HG03139 (cell line): ENCODE data around the gene CLSTN1.
"Not testable (repeated sequence)": the region's sequence is repeated elsewhere in the genome, so short reads cannot be mapped to it uniquely, and the experiment has no call there.

ENCODE experiments used
- ATAC-seq: cut with Tn5 transposase; IDR thresholded peaks from one replicate; pipeline ENCODE4 v1.9.1; 2021; ENCODE audit not compliant: unreplicated experiment

The CLSTN1 gene

DNA sequence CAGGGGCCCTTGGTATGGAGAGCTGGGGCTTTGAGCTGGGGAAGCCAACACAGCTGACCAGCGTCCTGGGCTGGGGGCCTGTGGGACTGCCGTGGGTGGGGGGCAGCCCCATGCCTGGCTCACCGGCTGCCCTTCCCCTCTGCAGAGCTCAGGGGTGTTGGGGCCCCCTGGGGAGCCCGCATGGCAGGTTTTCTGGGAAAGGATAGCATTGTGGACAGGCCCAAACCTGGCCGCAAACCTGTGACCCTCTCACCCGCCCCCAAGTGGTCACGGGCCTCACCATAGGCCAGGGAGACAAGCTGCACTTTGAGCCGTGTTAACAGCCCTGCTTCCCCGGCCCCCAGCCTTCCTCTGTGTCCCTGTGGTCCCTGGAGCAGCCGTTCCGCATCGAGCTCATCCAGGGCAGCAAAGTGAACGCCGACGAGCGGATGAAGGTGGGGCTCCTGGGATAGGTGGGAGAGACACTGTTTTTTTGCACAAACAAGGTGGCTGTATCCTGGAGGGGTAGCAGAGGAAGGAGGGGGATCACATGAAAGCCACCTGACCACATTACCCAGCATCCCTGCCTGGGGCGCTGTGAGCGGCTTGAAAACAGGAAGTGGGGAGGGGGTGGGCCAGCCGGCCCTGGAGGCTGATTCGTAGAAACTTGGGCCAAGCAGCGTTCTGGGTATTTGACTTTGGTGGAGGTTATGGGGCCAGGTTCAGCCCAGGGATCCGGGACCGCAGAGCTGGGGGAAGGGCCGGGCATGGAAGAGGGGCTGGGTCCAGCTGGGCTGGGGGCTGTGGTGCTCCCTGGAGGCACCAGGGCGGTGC is 106.4 kb downstream of the CLSTN1 start:
- peak; percentile 68 for ATAC-seq

DNA sequence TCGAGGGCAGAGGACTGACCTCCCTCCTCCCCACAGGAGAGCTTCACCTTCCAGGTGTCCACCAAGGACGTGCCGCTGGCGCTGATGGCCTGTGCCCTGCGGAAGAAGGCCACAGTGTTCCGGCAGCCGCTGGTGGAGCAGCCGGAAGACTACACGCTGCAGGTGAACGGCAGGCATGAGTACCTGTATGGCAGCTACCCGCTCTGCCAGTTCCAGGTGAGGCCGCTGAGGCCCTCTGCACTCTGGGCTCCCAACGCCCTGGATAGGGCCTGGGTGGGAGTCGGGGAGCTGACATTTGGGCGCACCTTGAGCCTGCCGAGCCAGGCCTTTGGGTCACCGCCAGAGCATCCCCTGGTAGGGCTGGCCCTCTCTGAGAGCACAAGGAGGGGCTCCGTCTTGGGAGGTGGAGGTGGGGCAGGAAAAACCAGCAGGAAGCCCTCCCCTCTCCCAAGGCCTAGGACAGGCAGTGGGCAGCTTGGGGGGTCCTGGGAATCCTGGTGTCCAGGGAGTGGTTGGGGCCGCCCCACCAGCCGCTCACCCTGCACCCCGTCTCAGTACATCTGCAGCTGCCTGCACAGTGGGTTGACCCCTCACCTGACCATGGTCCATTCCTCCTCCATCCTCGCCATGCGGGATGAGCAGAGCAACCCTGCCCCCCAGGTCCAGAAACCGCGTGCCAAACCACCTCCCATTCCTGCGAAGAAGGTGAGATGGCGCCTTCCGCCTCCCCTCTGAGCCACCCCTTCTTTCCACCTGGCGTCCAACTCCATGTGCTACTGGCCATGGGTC is 107.2 kb downstream of the CLSTN1 start:
- ATAC-seq = no peak

DNA sequence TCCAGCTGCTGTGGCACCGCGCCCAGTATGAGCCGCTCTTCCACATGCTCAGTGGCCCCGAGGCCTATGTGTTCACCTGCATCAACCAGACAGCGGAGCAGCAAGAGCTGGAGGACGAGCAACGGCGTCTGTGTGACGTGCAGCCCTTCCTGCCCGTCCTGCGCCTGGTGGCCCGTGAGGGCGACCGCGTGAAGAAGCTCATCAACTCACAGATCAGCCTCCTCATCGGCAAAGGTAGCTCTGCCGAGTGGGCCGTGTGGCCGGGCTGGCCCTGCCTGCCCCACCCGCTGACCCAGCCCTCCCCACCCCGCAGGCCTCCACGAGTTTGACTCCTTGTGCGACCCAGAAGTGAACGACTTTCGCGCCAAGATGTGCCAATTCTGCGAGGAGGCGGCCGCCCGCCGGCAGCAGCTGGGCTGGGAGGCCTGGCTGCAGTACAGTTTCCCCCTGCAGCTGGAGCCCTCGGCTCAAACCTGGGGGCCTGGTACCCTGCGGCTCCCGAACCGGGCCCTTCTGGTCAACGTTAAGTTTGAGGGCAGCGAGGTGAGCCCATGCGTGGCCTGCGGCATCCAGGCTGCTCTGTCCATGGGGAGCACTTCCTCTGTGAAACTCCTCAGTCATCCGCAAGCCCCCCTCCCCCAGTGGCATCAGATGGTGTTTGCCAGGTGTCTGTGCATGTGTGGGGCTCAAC is 108.1 kb downstream of the CLSTN1 start:
- ATAC-seq = no peak

DNA sequence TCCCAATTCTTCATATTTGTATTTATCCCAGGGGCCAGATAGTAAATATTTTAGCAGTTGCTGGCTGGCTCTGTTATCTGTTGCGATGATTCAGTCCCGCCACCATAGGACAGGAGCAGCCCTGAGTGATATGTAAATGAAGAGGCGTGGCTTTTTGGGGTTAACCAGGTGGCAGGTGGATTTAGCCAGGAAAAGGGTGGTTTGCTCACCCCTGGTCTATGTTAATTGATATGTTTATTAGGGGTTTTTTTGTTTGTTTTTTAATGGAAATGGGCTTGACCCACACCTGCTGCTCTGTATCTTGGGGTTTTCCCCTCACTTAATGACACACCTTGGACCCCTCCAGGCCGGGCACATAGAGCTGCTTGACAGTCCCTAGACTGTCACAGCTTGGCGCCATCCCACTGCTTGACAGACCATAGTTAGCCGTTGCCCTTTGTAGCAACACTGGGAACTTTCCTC is 109.5 kb downstream of the CLSTN1 start:
- no peak for ATAC-seq

DNA sequence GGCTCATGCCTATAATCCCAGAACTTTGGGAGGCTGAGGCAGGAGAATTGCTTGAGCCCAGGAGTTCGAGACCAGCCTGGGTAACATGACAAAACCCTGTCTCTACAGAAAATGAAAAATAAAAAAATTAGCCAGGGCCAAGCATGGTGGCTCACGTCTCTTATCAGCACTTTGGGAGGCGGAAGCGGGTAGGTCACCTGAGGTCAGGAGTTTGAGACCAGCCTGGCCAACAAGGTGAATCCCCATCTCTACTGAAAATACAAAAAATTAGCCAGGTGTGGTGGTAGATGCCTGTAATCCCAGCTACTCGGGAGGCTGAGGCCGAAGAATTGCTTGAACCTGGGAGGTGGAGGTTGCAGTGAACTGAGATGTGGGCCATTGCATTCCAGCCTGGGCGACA is 111.0 kb downstream of the CLSTN1 start:
- not testable (repeated sequence) for ATAC-seq

DNA sequence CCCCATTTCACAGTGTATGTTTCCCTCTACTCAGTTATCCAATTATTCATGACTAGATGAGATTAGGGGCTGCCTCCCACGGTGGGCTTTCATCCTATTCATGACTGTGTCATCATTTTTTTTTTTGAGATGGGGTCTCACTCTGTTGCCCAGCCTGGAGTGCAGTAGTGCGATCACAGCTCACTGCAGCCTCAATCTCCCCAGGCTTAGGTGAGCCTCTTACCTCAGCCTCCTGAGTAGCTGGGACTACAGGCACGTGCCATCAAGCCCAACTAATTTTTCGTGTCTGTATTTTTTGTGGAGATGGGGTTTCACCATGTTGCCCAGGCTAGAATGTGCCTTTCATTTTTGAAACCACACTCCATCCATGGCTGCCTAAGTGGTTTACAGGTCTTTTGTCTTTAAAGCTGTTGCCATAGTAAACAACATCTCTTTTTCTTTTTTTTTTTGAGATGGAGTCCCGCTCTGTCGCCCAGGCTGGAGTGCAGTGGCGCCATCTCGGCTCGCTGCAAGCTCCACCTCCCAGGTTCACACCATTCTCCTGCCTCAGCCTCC is 112.2 kb downstream of the CLSTN1 start:
- ATAC-seq = no peak

DNA sequence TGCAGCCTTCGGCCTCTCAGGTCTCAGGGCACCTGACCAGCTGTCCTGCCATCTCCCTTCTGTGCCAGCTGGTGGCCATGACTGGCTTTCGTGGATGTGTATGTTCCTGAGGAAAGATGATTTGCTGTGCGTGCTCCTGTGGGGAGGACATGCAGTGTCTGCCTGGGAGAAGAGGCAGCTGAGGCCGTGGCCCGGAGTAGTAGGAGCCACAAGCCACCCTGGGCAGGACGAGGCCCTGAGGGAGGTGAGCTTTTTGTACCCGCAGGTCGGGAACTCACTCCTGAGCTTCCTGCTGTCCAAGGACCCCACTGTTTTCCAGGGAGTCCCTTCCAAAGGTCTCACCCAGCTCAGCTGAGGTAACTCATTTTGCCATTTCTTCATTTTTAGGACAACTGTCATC is 113.7 kb downstream of the CLSTN1 start:
- no peak for ATAC-seq

DNA sequence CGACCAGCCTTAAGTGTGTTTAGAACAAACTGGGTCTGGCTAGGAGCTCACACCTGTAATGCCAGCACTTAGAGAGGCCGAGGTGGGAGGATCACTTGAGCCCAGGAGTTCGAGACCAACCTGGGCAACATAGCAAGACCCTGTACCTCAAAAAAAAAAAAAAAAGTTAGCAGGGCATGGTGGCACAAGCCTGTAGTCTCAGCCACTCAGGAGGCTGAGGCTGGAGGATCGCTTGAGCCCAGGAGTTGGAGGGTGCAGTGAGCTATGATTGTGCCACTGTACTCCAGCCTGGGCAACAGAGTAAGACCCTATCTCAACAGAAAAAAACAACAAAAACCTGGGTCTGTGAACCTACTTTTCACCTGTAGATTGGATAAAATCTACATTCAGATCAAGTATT is 117.6 kb downstream of the CLSTN1 start:
- no peak for ATAC-seq

DNA sequence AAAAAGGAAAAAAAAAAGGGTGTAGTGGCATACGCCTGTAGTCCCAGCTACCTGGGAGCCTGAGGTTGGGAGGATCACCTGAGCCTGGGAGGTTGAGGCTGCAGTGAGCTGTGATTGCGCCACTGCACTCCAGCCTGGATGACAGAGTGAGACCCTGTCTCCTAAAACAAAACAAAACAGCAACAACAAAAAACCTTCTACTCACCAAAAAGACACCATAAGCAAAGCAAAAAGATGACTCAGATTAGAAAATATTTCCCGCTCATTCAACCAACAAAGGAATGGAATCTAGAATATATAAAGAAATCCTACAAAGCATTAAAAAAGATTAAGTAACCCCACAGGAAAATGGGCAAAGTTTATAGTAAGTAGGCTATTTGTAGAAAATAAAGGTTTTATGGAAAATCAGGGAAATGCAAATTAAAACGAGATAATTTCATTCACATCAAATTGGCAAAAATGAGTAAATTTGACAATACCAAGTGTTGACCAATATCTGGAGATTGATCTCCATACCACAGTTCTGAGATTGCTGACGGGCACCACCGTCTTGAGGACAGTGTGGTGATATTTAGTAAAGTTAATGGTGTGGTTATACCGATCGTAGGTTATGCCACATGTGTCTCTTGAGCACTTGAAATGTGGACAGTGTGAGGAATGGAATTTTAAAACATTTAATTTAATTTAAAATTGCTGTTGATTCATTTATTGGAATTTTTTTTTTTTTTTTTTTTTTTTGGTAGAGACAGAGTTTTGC is 118.2 kb downstream of the CLSTN1 start:
- no peak for ATAC-seq

DNA sequence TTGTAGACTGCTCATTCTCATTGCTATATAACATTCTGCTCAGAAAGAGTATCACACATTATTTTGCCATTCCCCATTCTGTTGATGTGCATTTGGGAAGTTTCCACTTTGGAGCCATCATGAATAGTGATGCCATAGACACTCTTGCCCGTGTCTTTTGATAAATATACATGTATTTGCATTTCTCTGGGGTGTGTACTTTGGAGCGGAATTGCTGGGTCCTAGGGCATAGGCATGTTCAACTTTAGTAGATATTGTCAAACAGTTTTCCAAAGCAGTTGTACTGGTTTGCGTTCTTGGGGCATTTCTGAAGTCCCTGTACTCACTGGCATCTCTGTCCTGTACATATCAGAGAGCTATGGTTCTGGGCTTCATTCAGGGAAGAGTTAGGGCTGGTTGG is 120.1 kb downstream of the CLSTN1 start:
- no peak for ATAC-seq

DNA sequence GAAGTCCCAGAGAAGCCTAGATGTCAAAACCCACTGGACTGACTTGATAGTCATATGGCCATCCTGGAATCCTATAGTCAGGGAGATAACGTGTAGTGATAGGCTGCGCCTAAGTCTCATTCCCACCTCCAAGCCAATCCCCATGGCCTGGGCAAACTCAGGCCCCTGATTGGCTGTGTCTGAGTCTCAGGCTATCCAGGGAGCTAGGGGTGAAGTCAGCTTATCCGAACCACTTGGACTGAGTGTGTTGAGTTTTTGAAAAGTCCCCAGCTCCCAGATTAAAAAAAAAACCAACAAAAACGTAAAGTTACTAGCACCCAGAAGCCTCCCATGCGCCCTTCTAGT is 120.6 kb downstream of the CLSTN1 start:
- ATAC-seq = no peak

DNA sequence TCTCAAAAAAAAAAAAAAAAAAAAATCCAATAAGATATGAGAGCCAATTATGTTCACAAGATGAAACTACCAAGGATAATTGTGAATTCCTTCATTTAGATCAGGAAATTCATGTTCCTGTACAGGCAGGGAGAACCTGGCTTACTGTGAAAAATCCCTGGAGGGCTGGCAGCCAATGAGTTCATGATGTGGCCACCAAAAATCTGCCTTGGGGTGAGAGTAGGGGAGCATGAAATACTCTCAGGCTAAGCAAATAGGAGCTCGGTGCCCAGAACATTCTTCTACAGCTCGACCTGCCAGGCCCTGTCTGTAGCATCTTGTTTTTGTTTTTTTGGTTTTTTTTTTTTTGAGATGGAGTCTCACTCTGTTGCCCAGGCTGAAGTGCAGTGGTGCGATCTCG is 122.1 kb downstream of the CLSTN1 start:
- no peak for ATAC-seq

DNA sequence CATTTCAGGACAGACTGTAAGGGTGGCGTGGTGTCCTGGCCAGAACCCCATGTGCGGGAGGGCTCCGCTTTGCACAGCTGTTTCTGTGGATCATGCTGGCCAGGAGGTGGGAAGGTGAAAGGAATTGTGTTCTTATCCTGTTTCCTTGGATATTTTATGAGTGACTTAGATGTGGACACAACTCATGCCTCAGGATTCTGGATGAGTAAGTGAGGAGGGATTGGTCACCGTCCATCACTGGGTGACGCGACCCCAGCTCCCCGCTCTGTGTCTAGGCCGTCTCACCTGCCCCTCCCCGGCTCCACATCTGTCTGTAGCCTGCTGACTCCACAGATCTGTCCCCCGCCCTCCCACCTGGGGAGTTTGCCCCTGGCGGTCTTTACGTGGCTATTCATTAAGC is 123.4 kb downstream of the CLSTN1 start:
- no peak for ATAC-seq

DNA sequence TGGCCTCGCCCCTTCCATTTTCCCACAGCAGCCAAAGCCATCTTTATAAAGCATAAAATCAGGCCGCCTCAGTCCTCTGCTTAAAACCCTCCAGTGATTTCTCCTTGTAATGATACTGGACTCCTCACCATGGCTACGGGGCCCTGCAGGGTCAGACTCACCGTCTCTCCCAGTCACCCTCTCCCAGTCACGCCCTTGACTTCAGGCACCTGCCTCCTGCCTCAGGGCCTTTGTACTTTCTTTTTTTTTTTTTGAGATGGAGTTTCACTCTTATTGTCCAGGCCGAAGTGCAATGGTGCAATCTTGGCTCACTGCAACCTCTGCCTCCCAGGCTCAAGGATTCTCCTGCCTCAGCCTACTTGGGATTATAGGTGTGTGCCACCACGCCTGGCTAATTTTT is 124.4 kb downstream of the CLSTN1 start:
- ATAC-seq = no peak

DNA sequence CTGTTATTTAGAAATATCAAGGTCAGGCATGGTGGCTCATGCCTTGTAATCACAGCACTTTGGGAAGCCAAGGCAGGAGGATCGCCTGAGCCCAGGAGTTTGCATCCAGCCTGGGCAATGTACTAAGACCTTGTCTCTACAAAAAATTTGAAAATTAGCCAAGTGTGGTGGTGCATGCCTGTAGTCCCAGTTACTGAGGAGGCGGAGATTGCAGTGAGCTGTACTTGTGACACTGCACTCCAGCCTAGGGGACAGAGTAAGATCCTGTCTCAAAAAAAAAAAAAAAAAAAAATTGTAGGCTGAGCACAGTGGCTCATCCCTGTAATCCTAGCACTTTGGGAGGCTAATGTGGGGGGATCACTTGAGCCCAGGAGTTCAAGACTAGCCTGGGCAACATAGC is 127.0 kb downstream of the CLSTN1 start:
- ATAC-seq = no peak

DNA sequence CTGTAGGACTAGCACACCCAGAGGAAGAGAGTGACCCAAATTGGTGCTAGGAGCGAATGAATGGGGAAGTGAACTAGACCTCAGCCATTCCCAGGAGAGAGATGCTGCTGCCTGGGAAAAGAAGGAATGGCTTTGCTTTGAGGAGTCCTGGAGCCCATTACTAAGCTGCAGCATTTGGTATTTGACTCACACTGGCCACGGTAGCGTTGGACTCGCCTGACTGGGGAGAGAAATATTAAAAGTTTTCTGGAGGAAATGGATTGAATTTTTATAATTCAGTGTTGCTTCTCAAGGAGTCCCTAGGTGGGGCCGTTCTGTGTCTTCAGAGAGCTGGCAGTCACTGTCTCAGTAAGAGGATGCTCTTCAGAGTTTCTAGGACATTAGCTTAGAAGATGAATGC is 132.1 kb downstream of the CLSTN1 start:
- no peak for ATAC-seq

DNA sequence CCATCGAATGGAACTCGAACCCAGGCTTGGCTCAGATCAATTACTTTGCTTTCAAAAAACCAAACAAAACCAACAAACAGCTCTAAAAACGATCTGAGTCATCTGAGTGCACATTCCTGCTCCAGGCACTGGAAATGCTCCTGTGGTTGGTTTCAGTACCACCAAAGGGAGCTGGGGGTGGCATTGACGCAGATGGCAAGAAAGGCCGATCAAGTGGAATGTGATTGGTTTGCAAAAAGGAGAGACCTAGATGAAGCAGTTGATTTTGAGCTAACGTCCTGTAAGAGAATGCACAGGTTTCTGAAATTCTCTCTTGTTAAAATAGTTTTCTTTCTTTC is 132.7 kb downstream of the CLSTN1 start:
- no peak for ATAC-seq

DNA sequence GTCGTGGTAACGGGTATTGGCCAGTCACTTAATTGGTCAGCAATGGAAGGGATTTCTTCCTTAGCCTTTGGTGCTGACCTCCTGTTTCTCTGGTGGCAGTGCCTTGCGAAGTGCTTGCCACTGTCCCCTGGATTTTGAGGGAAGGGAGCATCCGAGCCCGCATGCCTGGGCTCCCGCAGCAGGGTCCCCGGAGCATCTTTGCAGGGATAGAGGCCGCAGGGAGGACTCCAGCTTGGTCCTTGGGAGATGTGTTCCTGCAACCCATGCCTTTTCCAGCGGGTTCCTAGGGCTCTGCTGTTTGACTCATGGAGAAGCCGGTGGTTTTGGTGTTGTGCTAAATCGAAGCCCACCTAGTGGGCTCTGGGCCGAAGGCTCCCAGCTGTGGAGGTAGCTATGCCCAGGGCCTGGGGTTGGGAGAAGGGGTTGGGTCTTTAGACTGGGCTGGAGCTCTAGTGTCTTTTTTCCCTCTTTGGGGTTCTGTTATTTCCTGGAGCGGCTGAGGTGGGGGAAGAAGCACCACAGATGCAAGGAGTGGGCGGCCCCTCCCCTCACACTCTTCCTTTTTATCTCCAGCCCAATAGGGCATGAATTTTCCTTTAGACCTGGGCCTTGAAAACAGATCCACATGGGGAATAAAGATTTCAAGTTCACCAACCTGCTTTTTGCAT is 133.2 kb downstream of the CLSTN1 start:
- ATAC-seq = no peak

DNA sequence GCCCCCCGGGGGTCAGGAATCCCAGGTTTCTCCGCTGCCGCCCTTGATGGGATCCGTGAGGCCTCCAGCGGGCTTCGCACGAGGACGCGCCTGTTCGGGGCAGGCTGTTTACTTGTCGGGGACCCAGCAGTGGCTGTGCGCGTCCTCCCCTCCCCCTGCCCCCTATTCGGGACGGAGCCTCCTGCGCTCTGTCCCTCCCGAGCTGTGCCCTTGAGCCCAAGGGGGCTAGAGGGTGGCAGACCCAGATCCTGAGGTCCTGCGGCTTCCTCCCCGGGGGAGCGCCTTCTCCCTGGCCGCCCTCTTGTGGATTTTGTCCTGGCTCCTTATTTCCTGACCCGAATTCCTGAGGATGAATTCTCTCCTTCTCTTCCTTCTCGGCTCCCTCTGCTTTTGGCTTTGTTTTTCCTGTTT is 133.8 kb downstream of the CLSTN1 start:
- no peak for ATAC-seq

DNA sequence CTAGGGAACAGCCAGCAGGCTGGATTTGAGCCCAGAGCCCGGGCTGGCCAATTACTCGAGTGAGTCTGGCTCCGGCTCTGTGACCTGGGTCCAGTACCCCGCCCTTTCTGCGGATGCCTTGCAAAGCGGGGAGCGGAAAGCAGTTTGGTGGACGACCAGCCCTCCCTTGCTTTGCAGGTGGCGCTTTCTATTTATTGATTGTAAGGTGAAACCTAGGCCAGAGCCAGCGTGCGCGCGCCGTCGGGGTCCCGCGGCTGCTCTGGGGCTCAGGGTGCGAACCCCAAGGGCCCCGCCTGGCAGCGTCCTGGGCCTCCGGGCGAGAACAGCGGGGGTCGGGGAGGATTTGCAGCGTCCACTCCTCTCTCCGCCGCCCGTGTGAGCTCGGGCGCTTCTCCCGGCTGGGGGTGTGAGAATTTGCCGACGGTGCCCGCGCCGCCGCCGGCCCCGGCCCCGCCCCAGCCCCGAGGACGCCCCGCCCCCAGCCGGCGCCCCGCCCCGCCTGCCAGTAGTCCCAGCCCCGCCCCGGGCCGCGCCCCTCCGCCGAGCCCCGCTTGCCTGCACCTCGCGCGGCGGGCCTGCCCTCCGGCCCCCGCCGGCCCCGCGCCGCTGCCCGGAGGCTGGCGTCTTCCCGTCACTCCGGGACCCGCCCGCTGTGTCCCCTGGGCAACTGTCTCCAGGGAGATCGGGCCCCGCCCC is 134.6 kb downstream of the CLSTN1 start:
- peak; percentile 51 for ATAC-seq
